Hepatocyte (in vitro differentiated cells): Measurements from ENCODE around the gene FAM151B. TPM values are rescaled to one million over a fixed set of nuclear protein-coding genes. Genes with fewer than 3 reads are reported as not detected.

Source experiments
- DNase-seq: peaks from one replicate; pipeline ENCODE4 v3.0.0-alpha.2; 2016; ENCODE audit warnings: low spot score
- H2AFZ ChIP-seq: fragments of 200-600 bp; sonication (generic); 2 replicates; pipeline ENCODE4 v1.6.0; 2016; ENCODE audit warnings: antibody characterized with exemption, mild to moderate bottlenecking
- H3K27ac ChIP-seq: fragments of 200-600 bp; sonication (generic); 2 replicates; pipeline ENCODE4 v1.5.1; 2016; ENCODE audit warnings: mild to moderate bottlenecking
- H3K27me3 ChIP-seq: fragments of 200-600 bp; sonication (generic); 2 replicates; pipeline ENCODE4 v1.6.1; 2016
- H3K36me3 ChIP-seq: fragments of 200-600 bp; sonication (generic); replicated peaks from 2 replicates; pipeline ENCODE4 v1.5.1; 2016; ENCODE audit warnings: low read depth; ENCODE audit not compliant: insufficient read depth
- H3K4me1 ChIP-seq: fragments of 200-600 bp; sonication (generic); 2 replicates; pipeline ENCODE4 v1.5.1; 2016; ENCODE audit warnings: mild to moderate bottlenecking, moderate library complexity; ENCODE audit not compliant: insufficient read depth
- H3K4me2 ChIP-seq: fragments of 200-600 bp; sonication (generic); 2 replicates; pipeline ENCODE4 v1.6.0; 2016
- H3K4me3 ChIP-seq: fragments of 200-600 bp; sonication (generic); 2 replicates; pipeline ENCODE4 v1.5.1; 2016; ENCODE audit warnings: mild to moderate bottlenecking
- H3K79me2 ChIP-seq: fragments of 200-600 bp; sonication (generic); 2 replicates; pipeline ENCODE4 v1.6.0; 2017; ENCODE audit warnings: mild to moderate bottlenecking
- H3K9me2 ChIP-seq: fragments of 200-600 bp; sonication (generic); replicated peaks from 2 replicates; pipeline ENCODE4 v1.6.0; 2017; ENCODE audit warnings: mild to moderate bottlenecking; ENCODE audit not compliant: insufficient read depth
- H3K9me3 ChIP-seq: fragments of 200-600 bp; sonication (generic); 2 replicates; pipeline ENCODE4 v1.5.1; 2016; ENCODE audit warnings: low read depth, mild to moderate bottlenecking
- H4K20me1 ChIP-seq: fragments of 200-600 bp; sonication (generic); 2 replicates; pipeline ENCODE4 v1.6.0; 2016; ENCODE audit warnings: mild to moderate bottlenecking; ENCODE audit not compliant: insufficient read depth, poor library complexity, severe bottlenecking
- EZH2 ChIP-seq: fragments of 200-600 bp; sonication (generic); IDR thresholded peaks from 2 replicates; pipeline ENCODE4 v1.6.1; 2016; ENCODE audit warnings: antibody characterized with exemption, mild to moderate bottlenecking, borderline replicate concordance
- EZH2phosphoT487 ChIP-seq: fragments of 200-600 bp; sonication (generic); IDR thresholded peaks from one replicate; pipeline ENCODE4 v1.6.1; 2018; ENCODE audit warnings: antibody characterized with exemption, mild to moderate bottlenecking, low read depth, moderate library complexity; ENCODE audit not compliant: unreplicated experiment, severe bottlenecking
- WGBS: methylation state at CpG from one replicate; pipeline ENCODE4 v1.1.6; 2016; ENCODE audit warnings: low lambda C conversion rate; ENCODE audit errors: missing lambda C conversion rate; 5-methylcytosine and 5-hydroxymethylcytosine counted together
- polyA plus RNA-seq: library from polyadenylated mRNA; unstranded; fragments of >200 nt; fragmentation: Nextera tagmentation; extraction: Ambion mirVana; gene quantifications from 2 replicates; pipeline ENCODE4 v1.2.1, GENCODE V29; 2016
- total RNA-seq: library from RNA; depleted of rRNA; stranded (reverse); fragments of >200 nt; gene quantifications from 2 replicates; pipeline ENCODE4 v1.2.3, GENCODE V29; 2014
- TF ChIP-seq, protein P1 (sequence below): fragments of 200-600 bp; sonication (generic); IDR thresholded peaks from 2 replicates; pipeline ENCODE4 v1.5.1; 2016; ENCODE audit warnings: antibody characterized with exemption, mild to moderate bottlenecking; ENCODE audit not compliant: poor library complexity

Gene FAM151B
- total and polyA plus RNA-seq, 2 experiments from 2014 or later = 0.94 to 2.7 TPM

DNA sequence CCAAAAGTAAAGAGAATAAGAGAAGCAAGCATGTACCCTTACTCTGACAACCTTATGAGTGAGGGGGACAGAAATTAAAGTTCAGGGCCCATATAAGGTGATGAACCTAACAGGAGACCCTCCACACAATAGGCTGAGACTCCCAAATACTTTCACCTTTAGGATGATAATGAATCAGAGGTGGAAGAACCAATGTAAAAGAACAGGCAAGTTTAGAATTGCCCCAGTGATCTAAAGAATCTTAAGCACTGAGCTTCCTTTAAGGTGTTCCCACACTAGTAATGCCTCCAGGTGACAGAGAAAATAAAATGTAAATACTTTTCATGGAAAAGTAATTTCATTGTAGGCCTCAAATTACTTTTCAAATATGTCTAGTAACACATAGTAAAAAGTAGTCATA, 8.2 kb upstream of the FAM151B start:
- Histone ChIP-seq H3K27me3 (no peaks in the 10 kb centered on the region), H4K20me1 (no peaks in the 10 kb centered on the region), H3K4me2 (no peak overlapping the region), H2AFZ (no peak overlapping the region), H3K9me3 (no peaks in the 10 kb centered on the region), H3K79me2 (no peaks in the 10 kb centered on the region), H3K4me1 (no peaks in the 10 kb centered on the region), H3K4me3 (no peak overlapping the region), H3K36me3 (no peaks in the 10 kb centered on the region), H3K9me2 (no peaks in the 10 kb centered on the region), H3K27ac (no peak overlapping the region)
- no peak for DNase-seq
- TF ChIP-seq EZH2 (no peak), EZH2phosphoT487 (no peak)
- TF ChIP-seq, protein P1, sequence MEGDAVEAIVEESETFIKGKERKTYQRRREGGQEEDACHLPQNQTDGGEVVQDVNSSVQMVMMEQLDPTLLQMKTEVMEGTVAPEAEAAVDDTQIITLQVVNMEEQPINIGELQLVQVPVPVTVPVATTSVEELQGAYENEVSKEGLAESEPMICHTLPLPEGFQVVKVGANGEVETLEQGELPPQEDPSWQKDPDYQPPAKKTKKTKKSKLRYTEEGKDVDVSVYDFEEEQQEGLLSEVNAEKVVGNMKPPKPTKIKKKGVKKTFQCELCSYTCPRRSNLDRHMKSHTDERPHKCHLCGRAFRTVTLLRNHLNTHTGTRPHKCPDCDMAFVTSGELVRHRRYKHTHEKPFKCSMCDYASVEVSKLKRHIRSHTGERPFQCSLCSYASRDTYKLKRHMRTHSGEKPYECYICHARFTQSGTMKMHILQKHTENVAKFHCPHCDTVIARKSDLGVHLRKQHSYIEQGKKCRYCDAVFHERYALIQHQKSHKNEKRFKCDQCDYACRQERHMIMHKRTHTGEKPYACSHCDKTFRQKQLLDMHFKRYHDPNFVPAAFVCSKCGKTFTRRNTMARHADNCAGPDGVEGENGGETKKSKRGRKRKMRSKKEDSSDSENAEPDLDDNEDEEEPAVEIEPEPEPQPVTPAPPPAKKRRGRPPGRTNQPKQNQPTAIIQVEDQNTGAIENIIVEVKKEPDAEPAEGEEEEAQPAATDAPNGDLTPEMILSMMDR = no peak

DNA sequence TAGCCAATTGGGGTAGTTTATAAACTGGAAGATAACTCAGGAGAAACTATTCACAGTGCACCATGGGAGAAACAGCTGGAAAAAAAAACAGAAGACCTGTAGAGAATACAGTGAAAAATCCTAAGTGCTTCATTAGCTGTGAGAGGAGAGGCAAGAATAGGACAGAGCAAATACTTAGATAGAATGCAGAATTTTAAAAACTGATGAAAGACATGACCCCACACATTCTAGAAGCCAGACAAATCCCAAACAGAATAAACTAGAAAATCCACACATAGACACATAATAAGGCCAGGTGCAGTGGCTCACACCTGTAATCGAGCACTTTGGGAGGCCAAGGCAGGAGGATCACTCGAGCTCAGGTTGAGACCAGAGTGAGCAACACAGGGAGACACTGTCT, 7.5 kb upstream of the FAM151B start:
- TF ChIP-seq, protein P1 = no peak
- no peak for TF ChIP-seq EZH2phosphoT487
- no peaks in the 10 kb centered on the region for H3K9me2 ChIP-seq
- DNase-seq = no peak
- no peak overlapping the region for H3K4me2 ChIP-seq
- 98% methylated on average over 2 of the region's 2 CpGs for WGBS
- no peaks in the 10 kb centered on the region for H3K36me3 ChIP-seq
- no peak overlapping the region for H3K27ac ChIP-seq
- no peaks in the 10 kb centered on the region for H3K79me2 ChIP-seq
- H2AFZ ChIP-seq = no peak overlapping the region
- no peak overlapping the region for H3K4me3 ChIP-seq
- H3K9me3 ChIP-seq = no peaks in the 10 kb centered on the region
- no peaks in the 10 kb centered on the region for H3K27me3 ChIP-seq
- no peaks in the 10 kb centered on the region for H3K4me1 ChIP-seq
- no peaks in the 10 kb centered on the region for H4K20me1 ChIP-seq

DNA sequence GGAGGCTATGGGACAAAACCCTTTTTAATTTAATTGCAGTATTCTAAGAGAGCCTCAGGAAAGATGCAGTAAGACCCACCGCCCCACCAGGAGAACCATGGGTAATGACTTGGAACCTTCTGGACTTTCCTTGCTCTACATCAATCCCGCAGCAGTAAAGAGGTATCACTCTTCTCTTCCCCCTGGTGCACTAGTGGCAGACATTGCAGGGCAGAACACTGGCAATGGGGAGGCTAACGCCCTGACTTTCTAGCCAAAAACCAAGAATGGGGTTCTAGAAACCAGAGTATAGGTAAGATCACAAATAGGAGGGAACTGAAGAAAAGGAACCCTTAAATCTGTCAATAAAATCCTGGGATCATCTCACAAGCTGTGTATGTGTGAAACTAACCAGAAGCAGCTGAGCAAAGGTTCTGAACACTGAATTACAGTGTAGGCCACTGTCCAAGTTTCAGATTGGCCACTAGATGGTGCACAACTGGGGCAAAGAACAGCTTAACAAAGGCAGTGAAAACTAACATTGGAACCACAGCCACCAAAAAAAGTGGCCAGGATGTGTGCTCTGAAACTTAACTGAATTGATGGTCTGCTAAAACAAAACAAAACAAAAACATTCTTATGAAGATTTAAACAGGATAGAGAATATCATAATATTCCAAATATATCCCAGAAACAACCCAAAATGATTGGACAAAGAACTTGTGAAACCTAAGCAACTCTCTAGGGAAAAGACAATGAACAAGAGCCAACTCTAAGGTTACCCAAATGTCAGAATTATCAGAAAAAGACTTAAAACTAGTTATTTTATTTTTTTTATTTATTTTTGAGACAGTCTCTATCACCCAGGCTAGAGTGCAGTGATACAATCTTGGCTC, 6.6 kb upstream of the FAM151B start:
- WGBS = 96% methylated on average over 3 of the region's 3 CpGs

More for the DNA sequence above, 6.6 kb upstream of the FAM151B start:
- DNase-seq = peak; percentile 44
- H3K36me3 ChIP-seq = no peaks in the 10 kb centered on the region
- no peaks in the 10 kb centered on the region for H3K79me2 ChIP-seq
- H3K4me2 ChIP-seq = no peak overlapping the region
- no peak overlapping the region for H3K4me3 ChIP-seq
- H3K9me2 ChIP-seq = no peaks in the 10 kb centered on the region
- H3K27ac ChIP-seq = no peak overlapping the region
- H4K20me1 ChIP-seq = no peaks in the 10 kb centered on the region
- no peaks in the 10 kb centered on the region for H3K9me3 ChIP-seq
- H2AFZ ChIP-seq = no peak overlapping the region
- H3K4me1 ChIP-seq = no peaks in the 10 kb centered on the region
- no peak for TF ChIP-seq EZH2phosphoT487
- TF ChIP-seq, protein P1 = peak; percentile 50
- no peak for TF ChIP-seq EZH2
- H3K27me3 ChIP-seq = no peaks in the 10 kb centered on the region
